Measurements from ENCODE around the gene ARL6IP4. TPM values are rescaled to one million over a fixed set of nuclear protein-coding genes. Genes with fewer than 3 reads are reported as not detected.

ARL6IP4 gene
- polyA plus RNA-seq, 2 of the 4 experiments (the other 2 are of a cell fraction) = 208 to 209 TPM

DNA sequence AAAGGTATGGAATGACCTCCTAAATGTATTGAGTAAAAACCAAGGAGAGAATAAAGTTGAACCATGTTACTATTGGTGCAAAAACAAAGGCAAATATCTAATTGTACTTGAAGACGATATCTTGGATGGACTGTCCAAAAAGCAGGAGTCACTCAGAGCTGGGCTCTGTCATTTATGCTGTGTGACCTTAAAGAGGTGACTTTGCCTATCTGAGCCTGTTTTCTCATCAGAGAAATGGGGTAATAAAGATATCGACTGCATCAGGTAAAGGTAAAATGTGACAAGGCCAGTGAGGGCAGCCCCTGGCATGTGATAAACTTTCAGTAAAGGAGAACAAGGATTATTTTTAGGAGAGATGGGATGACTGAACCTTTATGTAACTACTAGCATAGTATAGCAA, 12.4 kb upstream of the ARL6IP4 start:
- 71% methylated on average over 2 of the region's 2 CpGs for WGBS (ENCODE audit: missing lambda C conversion rate)
- CTCF ChIA-PET = interaction anchor here (0.6 to 2.9 kb wide), 3 partner anchors 75 to 276 kb away, joined by 3 to 11 read pairs (median 3); no protein-coding TSS in a partner anchor
- POLR2A ChIA-PET = no interaction called here

DNA sequence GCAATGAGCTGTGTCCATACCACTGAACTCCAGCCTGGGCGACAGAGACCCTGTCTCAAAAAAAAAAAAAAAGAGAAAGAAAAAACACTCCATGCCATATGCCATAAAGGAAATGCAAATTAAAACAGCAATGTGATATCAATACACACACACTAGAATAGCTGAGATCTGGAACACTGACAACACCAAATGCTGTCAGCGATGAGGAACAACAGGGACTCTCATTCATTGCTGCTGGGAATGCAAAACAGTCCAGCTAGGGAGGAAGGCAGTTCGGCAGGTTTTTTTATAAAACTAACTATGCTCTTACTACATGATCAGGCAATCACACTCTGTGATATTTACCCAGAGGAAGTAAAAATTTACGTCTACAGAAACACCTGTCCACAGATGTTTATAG, 10.8 kb upstream of the ARL6IP4 start:
- no peak overlapping the region for H3K4me2 ChIP-seq
- ChIA-PET CTCF (interaction anchor here (1.1 to 3.3 kb wide), 7 partner anchors 12 to 268 kb away, joined by 3 to 13 read pairs (median 5); no protein-coding TSS in a partner anchor), POLR2A (no interaction called here)
- no peak overlapping the region for H3K4me3 ChIP-seq
- H3K4me1 ChIP-seq = peaks cover 10% of the 10 kb centered on the region
- no peak for ATAC-seq
- H3K9me3 ChIP-seq = no peaks in the 10 kb centered on the region
- FAIRE-seq = no peak
- H3K27ac ChIP-seq = no peak overlapping the region
- 65% methylated on average over 4 of the region's 4 CpGs for WGBS (ENCODE audit: missing lambda C conversion rate)
- no peak for DNase-seq (ENCODE audit: low read depth in 1 of 2, low spot score in 1 of 2)
- TF ChIP-seq HOXB13 (CRISPR knock-in tag; IDR thresholded peaks at IDR 0.05; ENCODE audit: low read depth) = no peak
- TF ChIP-seq, protein P1, sequence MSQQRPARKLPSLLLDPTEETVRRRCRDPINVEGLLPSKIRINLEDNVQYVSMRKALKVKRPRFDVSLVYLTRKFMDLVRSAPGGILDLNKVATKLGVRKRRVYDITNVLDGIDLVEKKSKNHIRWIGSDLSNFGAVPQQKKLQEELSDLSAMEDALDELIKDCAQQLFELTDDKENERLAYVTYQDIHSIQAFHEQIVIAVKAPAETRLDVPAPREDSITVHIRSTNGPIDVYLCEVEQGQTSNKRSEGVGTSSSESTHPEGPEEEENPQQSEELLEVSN (IDR thresholded peaks at IDR 0.05; ENCODE audit: borderline replicate concordance, low read depth) = no peak
- TF ChIP-seq NR3C1 (IDR thresholded peaks at IDR 0.05) = no peak
- TF ChIP-seq ZFP36 (IDR thresholded peaks at IDR 0.05; ENCODE audit: borderline replicate concordance, partially characterized antibody) = no peak
- no peak for TF ChIP-seq FOSL2 (IDR thresholded peaks at IDR 0.05)
- TF ChIP-seq FOSL2 (CRISPR knock-in tag; IDR thresholded peaks at IDR 0.05) = no peak
- TF ChIP-seq ZC3H11A (IDR thresholded peaks at IDR 0.05) = no peak
- TF ChIP-seq SMC3 (IDR thresholded peaks at IDR 0.05) = no peak
- no peak for TF ChIP-seq RCOR1 (IDR thresholded peaks at IDR 0.05; ENCODE audit: low read depth, low read length)

More for the DNA sequence above, 12.4 kb upstream of the ARL6IP4 start:
- TF ChIP-seq JUNB (IDR thresholded peaks at IDR 0.05) (no peak), MYC (IDR thresholded peaks at IDR 0.05; ENCODE audit: borderline replicate concordance, low read length) (no peak), HDAC2 (IDR thresholded peaks at IDR 0.05) (no peak), KDM5A (IDR thresholded peaks at IDR 0.05) (no peak), CBX2 (IDR thresholded peaks at IDR 0.05; ENCODE audit: borderline replicate concordance, low read depth) (no peak), CHD2 (IDR thresholded peaks at IDR 0.05; ENCODE audit: low read length, partially characterized antibody) (no peak), JUN (IDR thresholded peaks at IDR 0.05) (no peak), FOSB (CRISPR knock-in tag; IDR thresholded peaks at IDR 0.05) (no peak), PHF8 (IDR thresholded peaks at IDR 0.05; ENCODE audit: borderline replicate concordance, low read depth) (no peak)
- TF ChIP-seq, protein P2, sequence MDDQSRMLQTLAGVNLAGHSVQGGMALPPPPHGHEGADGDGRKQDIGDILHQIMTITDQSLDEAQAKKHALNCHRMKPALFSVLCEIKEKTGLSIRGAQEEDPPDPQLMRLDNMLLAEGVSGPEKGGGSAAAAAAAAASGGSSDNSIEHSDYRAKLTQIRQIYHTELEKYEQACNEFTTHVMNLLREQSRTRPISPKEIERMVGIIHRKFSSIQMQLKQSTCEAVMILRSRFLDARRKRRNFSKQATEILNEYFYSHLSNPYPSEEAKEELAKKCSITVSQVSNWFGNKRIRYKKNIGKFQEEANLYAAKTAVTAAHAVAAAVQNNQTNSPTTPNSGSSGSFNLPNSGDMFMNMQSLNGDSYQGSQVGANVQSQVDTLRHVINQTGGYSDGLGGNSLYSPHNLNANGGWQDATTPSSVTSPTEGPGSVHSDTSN (IDR thresholded peaks at IDR 0.05) = no peak
- TF ChIP-seq, protein P3, sequence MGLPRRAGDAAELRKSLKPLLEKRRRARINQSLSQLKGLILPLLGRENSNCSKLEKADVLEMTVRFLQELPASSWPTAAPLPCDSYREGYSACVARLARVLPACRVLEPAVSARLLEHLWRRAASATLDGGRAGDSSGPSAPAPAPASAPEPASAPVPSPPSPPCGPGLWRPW (IDR thresholded peaks at IDR 0.05) = no peak
- TF ChIP-seq, protein P4, sequence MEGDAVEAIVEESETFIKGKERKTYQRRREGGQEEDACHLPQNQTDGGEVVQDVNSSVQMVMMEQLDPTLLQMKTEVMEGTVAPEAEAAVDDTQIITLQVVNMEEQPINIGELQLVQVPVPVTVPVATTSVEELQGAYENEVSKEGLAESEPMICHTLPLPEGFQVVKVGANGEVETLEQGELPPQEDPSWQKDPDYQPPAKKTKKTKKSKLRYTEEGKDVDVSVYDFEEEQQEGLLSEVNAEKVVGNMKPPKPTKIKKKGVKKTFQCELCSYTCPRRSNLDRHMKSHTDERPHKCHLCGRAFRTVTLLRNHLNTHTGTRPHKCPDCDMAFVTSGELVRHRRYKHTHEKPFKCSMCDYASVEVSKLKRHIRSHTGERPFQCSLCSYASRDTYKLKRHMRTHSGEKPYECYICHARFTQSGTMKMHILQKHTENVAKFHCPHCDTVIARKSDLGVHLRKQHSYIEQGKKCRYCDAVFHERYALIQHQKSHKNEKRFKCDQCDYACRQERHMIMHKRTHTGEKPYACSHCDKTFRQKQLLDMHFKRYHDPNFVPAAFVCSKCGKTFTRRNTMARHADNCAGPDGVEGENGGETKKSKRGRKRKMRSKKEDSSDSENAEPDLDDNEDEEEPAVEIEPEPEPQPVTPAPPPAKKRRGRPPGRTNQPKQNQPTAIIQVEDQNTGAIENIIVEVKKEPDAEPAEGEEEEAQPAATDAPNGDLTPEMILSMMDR (IDR thresholded peaks at IDR 0.05) = no peak
- Histone ChIP-seq H3K4me3 (no peak overlapping the region), H3K27ac (no peak overlapping the region), H3K4me1 (peaks cover 17% of the 10 kb centered on the region), H3K4me2 (no peak overlapping the region), H3K9me3 (no peaks in the 10 kb centered on the region)
- no peak for FAIRE-seq
- ATAC-seq = no peak
- no peak for DNase-seq (ENCODE audit: low read depth in 1 of 2, low spot score in 1 of 2)

Data from A549 (cell line).